SH-SY5Y (cell line): Measurements from ENCODE around the gene PCSK4.

Source experiments
- GATA2 ChIP-seq: IDR thresholded peaks from 2 replicates; pipeline ENCODE4 v1.6.1; 2011; ENCODE audit warnings: mild to moderate bottlenecking, low read depth, low read length
- GATA3 ChIP-seq: IDR thresholded peaks from 2 replicates; pipeline ENCODE4 v1.6.1; 2011; ENCODE audit warnings: low read depth, mild to moderate bottlenecking, low read length, moderate library complexity

GRCh38 chr19:1486720-1487575, 3.2 kb downstream of the PCSK4 start:
- TF ChIP-seq GATA2 (no peak), GATA3 (no peak)
